B cell (primary cell): ENCODE data around the gene BCAS4. TPM values are rescaled to one million over a fixed set of nuclear protein-coding genes. Genes with fewer than 3 reads are reported as not detected.

Experiments
- ATAC-seq: fragments of 200-7000 bp; cut with Tn5 transposase; one replicate; pipeline ENCODE4 v1.10.0; 2021; ENCODE audit warnings: low read depth, mild to moderate bottlenecking, moderate number of reproducible peaks, moderate library complexity
- CTCF ChIA-PET: fragments of 350-600 bp; sonication (Branson Sonifier 250); formaldehyde crosslinking; loops from one replicate; lab custom pipeline; 2021; ENCODE audit warnings: antibody characterized with exemption, inconsistent platforms; lab: Charles Lee
- POLR2A ChIA-PET: fragments of 350-600 bp; sonication (Branson Sonifier 250); formaldehyde crosslinking; loops from one replicate; lab custom pipeline; 2021; ENCODE audit warnings: antibody characterized with exemption; lab: Charles Lee
- DNase-seq: peaks from one replicate; pipeline ENCODE4 v3.0.0; 2013
- H2AFZ ChIP-seq: 2 replicates; pipeline ENCODE4 v1.6.1; 2012; ENCODE audit warnings: mild to moderate bottlenecking, low read depth, low read length; ENCODE audit not compliant: insufficient read depth, poor library complexity, severe bottlenecking
- H3K27ac ChIP-seq, 2 donors: 1 replicate in 1 of 2; 2 replicates in 1 of 2; pipeline ENCODE4 v1.5.1; 2012 to 2013; ENCODE audit warnings: low read length in 2 of 2, mild to moderate bottlenecking in 2 of 2, moderate library complexity in 1 of 2
- H3K27me3 ChIP-seq, 4 experiments: fragments of 200-600 bp in 1 of 4; sonication (generic) in 1 of 4; replicated peaks in 1 of 4; 1 replicate in 2 of 4; 2 replicates in 2 of 4; pipeline versions ENCODE4 v1.6.1 to v1.7.0; 2013 to 2016; ENCODE audit warnings: low read length in 3 of 4, mild to moderate bottlenecking in 2 of 4, mixed read lengths in 1 of 4, moderate library complexity in 1 of 4; ENCODE audit not compliant: insufficient read depth in 4 of 4, control insufficient read depth in 3 of 4; ENCODE audit errors: control extremely low read depth in 1 of 4
- H3K36me3 ChIP-seq, 2 experiments: replicated peaks in 1 of 2; 1 replicate in 1 of 2; 2 replicates in 1 of 2; pipeline versions ENCODE4 v1.6.1 to v1.7.1; 2013; ENCODE audit warnings: low read length in 1 of 2; ENCODE audit not compliant: insufficient read depth in 2 of 2, control insufficient read depth in 1 of 2; ENCODE audit errors: control extremely low read depth in 1 of 2, extremely low read depth in 1 of 2
- H3K4me1 ChIP-seq, 2 donors: fragments of 200-600 bp in 1 of 2; sonication (generic) in 1 of 2; 1 replicate in 1 of 2; 2 replicates in 1 of 2; pipeline versions ENCODE4 v1.5.1 to v1.6.1; 2013 to 2017; ENCODE audit warnings: low read length in 2 of 2; ENCODE audit not compliant: control insufficient read depth in 2 of 2, insufficient read depth in 2 of 2
- H3K4me2 ChIP-seq: replicated peaks from 2 replicates; pipeline ENCODE3; 2012; ENCODE audit warnings: mild to moderate bottlenecking, low read depth, low read length; ENCODE audit not compliant: poor library complexity, severe bottlenecking
- H3K4me3 ChIP-seq, 5 experiments: fragments of 200-600 bp in 1 of 5; sonication (generic) in 1 of 5; 1 replicate in 3 of 5; 2 replicates in 2 of 5; pipeline versions ENCODE4 v1.5.1 to v1.7.0; 2011 to 2016; ENCODE audit warnings: low read length in 4 of 5, mild to moderate bottlenecking in 4 of 5, low read depth in 2 of 5, control low read depth in 1 of 5, moderate library complexity in 1 of 5; ENCODE audit not compliant: insufficient read depth in 1 of 5; ENCODE audit errors: control extremely low read depth in 1 of 5, extremely low read depth in 1 of 5
- H3K79me2 ChIP-seq: fragments of 200-600 bp; sonication (generic); one replicate; pipeline ENCODE4 v1.6.0; 2016; ENCODE audit warnings: low read length; ENCODE audit not compliant: control insufficient read depth, insufficient read depth
- H3K9ac ChIP-seq: fragments of 200-600 bp; sonication (generic); 2 replicates; pipeline ENCODE4 v1.6.1; 2017; ENCODE audit warnings: mild to moderate bottlenecking, low read length, moderate library complexity
- H3K9me3 ChIP-seq, 3 donors: one replicate each; pipeline versions ENCODE4 v1.6.1 to v1.7.1; 2013; ENCODE audit warnings: low read length in 2 of 3; ENCODE audit not compliant: control insufficient read depth in 2 of 3, insufficient read depth in 1 of 3; ENCODE audit errors: control extremely low read depth in 1 of 3
- H4K20me1 ChIP-seq: 2 replicates; pipeline ENCODE4 v1.6.0; 2012; ENCODE audit warnings: mild to moderate bottlenecking, low read length; ENCODE audit not compliant: insufficient read depth, control insufficient read depth, poor library complexity, severe bottlenecking
- H3K27ac Mint-ChIP-seq: one replicate; pipeline ENCODE4 v1.8.0; 2021; ENCODE audit warnings: mixed read lengths
- H3K27me3 Mint-ChIP-seq: one replicate; pipeline ENCODE4 v1.8.0; 2021; ENCODE audit warnings: mixed read lengths
- H3K4me1 Mint-ChIP-seq: one replicate; pipeline ENCODE4 v1.8.0; 2021; ENCODE audit warnings: mixed read lengths
- H3K4me3 Mint-ChIP-seq: one replicate; pipeline ENCODE4 v1.8.0; 2021; ENCODE audit warnings: mixed read lengths
- H3K9me3 Mint-ChIP-seq: one replicate; pipeline ENCODE4 v1.8.0; 2022; ENCODE audit warnings: mixed read lengths; ENCODE audit not compliant: insufficient read depth
- CTCF ChIP-seq: fragments of 200-600 bp; IDR thresholded peaks from one replicate; pipeline ENCODE4 v1.8.0; 2022; ENCODE audit warnings: antibody characterized with exemption, mild to moderate bottlenecking
- EZH2 ChIP-seq: IDR thresholded peaks from 2 replicates; pipeline ENCODE4 v1.6.1; 2012; ENCODE audit warnings: borderline replicate concordance, low read depth, mild to moderate bottlenecking, moderate library complexity, low read length; ENCODE audit not compliant: insufficient read depth, poor library complexity, severe bottlenecking
- WGBS: methylation state at CpG from one replicate; pipeline ENCODE4 v1.1.5; 2013; ENCODE audit warnings: missing lambda C conversion rate; ENCODE audit not compliant: insufficient coverage; 5-methylcytosine and 5-hydroxymethylcytosine counted together
- intact Hi-C: fragments of 100-400 bp; cut with micrococcal nuclease; formaldehyde crosslinking; loops from one replicate; pipeline ENCODE4 v1.10.0; 2022
- polyA plus RNA-seq: library from polyadenylated mRNA; depleted of rRNA; stranded (reverse); fragments of >200 nt; gene quantifications from 2 replicates; pipeline ENCODE4 v1.2.3, GENCODE V29; 2012
- total RNA-seq, 2 donors: library from RNA; stranded (reverse); fragments of 120-200 nt in 1 of 2; gene quantifications; 1 replicate in 1 of 2; 2 replicates in 1 of 2; pipeline versions ENCODE4 v1.2.3 to v1.2.4, GENCODE V29; 2013 to 2022

The BCAS4 gene
- total and polyA plus RNA-seq, 2 donors (not counting 1 experiment from before 2014, with no cell fraction given) = 44.8 to 88.2 TPM

GRCh38 chr20:50756447-50756846 is 38.4 kb upstream of the BCAS4 start:
- intact Hi-C loops = no loop called here

GRCh38 chr20:50758469-50758868 is 36.4 kb upstream of the BCAS4 start:
- Mint-ChIP-seq H3K4me3 (no peak overlapping the region), H3K27me3 (no peaks in the 10 kb centered on the region), H3K9me3 (no peaks in the 10 kb centered on the region), H3K27ac (no peak overlapping the region), H3K4me1 (no peaks in the 10 kb centered on the region)
- 94% methylated on average over 3 of the region's 5 CpGs for WGBS
- no peaks in the 10 kb centered on the region for H4K20me1 ChIP-seq
- H3K27ac ChIP-seq = no peak overlapping the region
- H3K4me1 ChIP-seq = no peaks in the 10 kb centered on the region
- ATAC-seq = no peak
- no peak for DNase-seq
- no peaks in the 10 kb centered on the region for H3K27me3 ChIP-seq
- H3K4me2 ChIP-seq = no peak overlapping the region
- H3K4me3 ChIP-seq = no peak overlapping the region
- POLR2A ChIA-PET = no interaction called here
- intact Hi-C loops = no loop called here
- H2AFZ ChIP-seq = no peak overlapping the region
- H3K36me3 ChIP-seq = no peaks in the 10 kb centered on the region
- H3K79me2 ChIP-seq = no peaks in the 10 kb centered on the region
- CTCF ChIA-PET = no interaction called here
- no peaks in the 10 kb centered on the region for H3K9me3 ChIP-seq
- no peak for TF ChIP-seq CTCF
- no peak for TF ChIP-seq EZH2
- H3K9ac ChIP-seq = no peak overlapping the region

More at GRCh38 chr20:50756447-50756846, 38.4 kb upstream of the BCAS4 start:
- H3K27ac ChIP-seq = no peak overlapping the region
- no CpG with 5 or more reads among the region's 2 CpGs for WGBS
- no peaks in the 10 kb centered on the region for H3K9me3 ChIP-seq
- H3K4me3 ChIP-seq = no peak overlapping the region
- H3K9ac ChIP-seq = no peak overlapping the region
- H3K79me2 ChIP-seq = no peaks in the 10 kb centered on the region
- H3K36me3 ChIP-seq = no peaks in the 10 kb centered on the region
- no peaks in the 10 kb centered on the region for H4K20me1 ChIP-seq
- no peak overlapping the region for H3K27ac Mint-ChIP-seq
- no peak for ATAC-seq
- TF ChIP-seq EZH2 (no peak), CTCF (no peak)
- POLR2A ChIA-PET = no interaction called here
- no peaks in the 10 kb centered on the region for H3K4me1 ChIP-seq
- no peaks in the 10 kb centered on the region for H3K4me1 Mint-ChIP-seq
- no peaks in the 10 kb centered on the region for H3K27me3 Mint-ChIP-seq
- no peak overlapping the region for H3K4me3 Mint-ChIP-seq
- no peak overlapping the region for H3K4me2 ChIP-seq
- no peaks in the 10 kb centered on the region for H3K27me3 ChIP-seq
- DNase-seq = no peak
- CTCF ChIA-PET = no interaction called here
- H2AFZ ChIP-seq = no peak overlapping the region
- H3K9me3 Mint-ChIP-seq = no peaks in the 10 kb centered on the region
